GM18502 (cell line): ENCODE results near the gene AGPAT3.

ENCODE experiments used
- ATAC-seq: cut with Tn5 transposase; IDR thresholded peaks from one replicate; pipeline ENCODE4 v1.9.1; 2021; ENCODE audit warnings: mild to moderate bottlenecking; ENCODE audit not compliant: unreplicated experiment, poor library complexity

The AGPAT3 gene

DNA sequence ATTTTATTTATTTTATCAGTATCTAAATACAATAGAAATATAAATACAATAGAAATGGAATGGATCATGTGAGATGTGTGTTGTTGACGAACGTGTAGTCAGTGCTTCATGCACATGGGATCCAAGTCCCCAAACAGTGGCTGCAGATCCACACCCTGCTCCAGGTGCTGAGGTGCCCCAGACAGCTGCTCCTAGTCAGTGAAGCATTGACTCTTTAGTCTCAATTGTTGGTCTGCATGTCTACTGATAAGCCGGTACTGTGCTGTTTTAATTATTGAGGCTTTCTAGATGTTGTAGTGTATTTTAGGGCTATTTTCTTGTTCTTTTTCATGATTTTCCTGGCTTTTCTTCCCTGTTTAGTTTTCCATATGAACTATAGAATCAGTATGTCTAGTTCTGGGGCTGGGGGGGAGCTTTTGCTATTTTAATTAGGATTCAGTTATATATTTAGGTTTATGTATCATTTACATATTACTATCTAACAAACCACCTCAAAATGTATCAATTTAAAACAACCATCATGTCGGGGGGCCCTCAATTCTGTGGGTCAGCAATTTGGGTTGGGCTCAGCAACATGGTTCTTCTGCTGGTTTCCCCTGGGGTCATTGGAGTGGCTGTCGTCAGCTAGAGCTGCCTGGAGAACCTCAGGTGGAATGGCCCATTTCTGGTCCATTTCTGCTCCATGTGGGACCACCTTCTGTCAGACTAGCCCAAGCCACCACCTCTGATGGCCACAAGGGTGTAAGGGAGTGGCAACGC, 83.9 kb downstream of the AGPAT3 start:
- no peak for ATAC-seq

DNA sequence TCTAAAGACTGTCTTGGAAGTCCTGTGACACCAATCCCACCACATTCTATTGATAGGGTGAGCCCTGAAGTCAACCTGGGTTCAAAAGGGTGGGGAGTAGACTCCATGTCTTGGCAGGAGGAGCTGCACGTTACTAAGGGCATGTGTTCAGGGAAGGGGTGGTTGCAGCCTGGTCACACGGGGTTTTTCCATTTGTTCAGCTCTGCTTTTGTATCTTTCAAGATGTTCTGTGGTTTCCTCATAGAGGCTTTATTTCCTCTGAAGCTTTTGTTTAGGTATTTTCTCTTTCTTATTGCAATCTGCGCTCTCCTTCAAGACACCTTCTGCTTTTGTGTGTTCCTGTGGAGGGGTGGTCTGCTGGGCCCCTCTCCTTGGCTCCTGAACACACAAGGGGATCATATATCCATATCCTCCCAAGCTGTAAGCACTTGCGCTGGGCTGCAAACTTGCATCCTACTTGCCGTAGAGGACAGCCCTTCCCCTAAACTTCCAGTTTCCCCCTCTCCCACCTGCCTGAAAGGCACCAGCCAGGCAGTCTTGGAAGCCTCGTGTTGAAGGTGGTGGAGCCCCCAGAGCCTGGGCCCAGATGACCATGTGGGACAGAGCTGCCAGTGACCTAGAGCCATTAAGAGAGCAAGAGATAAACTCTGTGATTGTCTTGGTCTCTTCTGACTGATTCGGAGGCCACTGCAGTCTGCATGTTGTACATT, 84.6 kb downstream of the AGPAT3 start:
- ATAC-seq, result no peak

DNA sequence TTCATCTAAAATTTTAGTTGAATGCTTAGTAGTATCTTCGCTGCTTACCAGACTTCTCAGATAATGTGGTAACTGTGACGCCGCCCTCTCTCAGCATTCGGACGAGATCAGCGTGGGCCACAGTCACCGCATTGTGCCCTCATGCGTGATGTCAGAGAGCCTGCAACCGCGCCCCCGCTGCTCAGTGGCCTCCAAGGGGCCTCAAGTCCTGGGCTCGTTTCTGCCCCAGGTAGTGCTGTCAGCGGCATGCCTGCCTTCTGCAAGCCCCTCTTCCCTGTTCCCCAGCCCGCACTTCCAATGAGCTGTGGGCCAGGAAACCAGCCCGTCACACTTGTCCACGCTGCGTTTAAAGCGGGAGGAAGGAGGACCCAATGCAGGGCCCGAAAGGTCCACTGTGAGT, 85.5 kb downstream of the AGPAT3 start:
- ATAC-seq, result no peak

DNA sequence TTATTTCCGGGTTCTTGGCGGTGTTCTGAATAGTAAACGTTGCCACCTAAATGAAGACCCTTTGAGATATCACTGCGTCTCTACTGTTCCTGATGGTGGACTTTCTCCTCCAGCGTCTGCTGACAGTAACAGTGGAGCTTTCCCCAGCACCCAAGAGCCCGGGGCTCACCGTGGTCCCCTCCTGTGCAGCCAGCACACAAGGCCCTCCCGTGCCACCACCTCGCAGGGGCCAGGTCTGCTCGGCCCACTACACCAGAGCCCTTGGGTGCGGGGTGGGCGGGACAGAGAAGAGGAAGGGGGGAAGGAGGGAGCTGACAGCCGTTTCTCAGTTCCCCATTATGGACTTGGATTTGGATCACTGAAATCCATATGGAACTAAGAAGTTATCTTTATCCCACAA, 85.9 kb downstream of the AGPAT3 start:
- ATAC-seq, result no peak

DNA sequence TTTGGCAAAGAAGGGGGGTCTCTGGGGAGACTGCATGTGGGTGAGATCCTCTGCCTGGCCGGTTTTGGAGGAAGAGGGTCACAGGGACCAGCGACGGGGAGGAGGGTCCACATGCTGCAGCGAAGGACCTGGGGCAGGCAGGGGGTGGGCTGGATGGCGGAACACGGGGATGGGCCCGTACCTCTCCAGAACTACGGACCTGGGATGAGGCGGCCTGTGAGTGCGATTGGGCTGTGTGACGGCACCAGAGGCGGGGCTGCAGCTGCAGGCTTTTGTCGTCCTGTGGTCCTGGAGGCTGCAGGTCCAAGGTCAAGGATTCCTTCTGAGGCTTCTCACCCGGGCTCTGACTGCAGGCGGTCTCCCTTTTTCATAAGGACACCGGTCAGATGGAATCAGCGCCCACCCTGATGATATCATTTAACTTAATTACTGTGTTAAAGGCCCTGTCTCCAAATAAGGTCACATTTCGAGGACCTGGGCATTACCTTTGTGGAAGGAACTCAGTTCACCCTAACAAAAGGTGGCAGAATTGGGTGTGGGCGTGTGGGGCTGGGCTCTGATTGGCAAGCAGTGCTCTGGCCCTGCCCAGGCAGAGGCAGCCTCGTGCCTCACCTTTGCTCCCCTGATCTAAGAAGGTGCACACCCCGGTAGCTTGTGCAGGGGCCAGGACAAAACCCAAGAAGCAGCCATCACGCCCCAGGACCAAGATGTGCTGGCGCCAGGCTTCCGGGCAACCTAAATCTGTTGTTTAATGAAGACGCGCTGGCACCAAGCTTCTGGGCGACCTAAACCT, 87.1 kb downstream of the AGPAT3 start:
- no peak for ATAC-seq

DNA sequence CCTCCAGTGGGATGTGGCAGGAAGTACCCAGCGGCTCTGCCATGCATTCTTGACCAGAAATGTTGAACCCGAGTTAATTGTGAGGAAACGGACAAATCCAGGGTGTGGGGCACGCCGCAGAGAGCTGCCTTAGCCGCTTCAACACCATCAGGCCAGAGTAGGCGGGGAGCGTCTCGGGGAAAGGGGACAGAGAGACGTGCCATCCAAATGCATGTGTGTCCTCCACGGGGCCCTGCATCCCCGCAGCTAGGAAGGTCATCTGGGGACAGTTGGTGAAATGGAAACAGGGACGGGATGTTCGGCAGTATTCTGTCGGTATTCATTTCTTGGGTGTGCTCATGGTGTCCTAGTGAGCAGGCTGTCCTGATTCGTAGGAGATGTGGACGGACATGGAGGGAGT, 88.0 kb downstream of the AGPAT3 start:
- ATAC-seq, result no peak

DNA sequence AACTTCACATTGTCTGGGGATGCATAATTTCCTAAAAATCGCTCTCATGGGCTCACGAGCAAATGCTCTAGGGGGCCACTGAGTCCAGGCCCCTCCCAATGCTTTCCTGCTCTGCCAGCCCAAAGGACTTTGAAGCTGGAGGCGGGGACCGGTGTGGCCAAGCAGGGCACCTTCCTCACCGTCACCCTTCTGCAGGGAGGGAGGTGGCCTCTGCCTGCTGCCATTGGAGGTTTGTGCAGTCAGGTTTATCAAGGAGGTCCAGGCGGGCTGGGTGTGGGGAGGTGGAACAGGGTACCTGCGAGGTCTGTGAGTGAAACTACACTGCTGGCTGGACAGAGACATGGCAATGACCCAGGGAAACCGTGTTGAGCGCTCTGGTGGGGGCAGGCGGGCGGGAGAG, 89.0 kb downstream of the AGPAT3 start:
- no peak for ATAC-seq

DNA sequence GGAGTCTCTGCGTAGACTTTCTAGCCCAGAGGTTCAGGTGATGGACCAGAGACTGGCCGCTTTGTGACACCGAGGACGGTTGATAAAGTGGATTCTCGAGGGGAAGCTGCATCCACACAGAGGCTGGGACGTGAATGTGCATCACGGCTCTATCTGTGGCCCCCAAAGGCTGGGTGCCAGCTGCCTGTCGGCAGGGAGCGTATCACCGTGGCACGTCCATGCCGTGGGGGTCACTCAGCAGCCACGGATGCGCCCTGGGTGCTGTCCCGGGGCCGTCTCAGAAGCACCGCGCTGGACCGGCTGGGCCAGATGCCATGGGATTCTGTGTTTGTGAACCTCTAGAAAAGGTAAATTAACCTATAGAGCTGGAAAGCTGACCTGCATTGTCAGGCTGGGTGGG, 89.9 kb downstream of the AGPAT3 start:
- no peak for ATAC-seq

DNA sequence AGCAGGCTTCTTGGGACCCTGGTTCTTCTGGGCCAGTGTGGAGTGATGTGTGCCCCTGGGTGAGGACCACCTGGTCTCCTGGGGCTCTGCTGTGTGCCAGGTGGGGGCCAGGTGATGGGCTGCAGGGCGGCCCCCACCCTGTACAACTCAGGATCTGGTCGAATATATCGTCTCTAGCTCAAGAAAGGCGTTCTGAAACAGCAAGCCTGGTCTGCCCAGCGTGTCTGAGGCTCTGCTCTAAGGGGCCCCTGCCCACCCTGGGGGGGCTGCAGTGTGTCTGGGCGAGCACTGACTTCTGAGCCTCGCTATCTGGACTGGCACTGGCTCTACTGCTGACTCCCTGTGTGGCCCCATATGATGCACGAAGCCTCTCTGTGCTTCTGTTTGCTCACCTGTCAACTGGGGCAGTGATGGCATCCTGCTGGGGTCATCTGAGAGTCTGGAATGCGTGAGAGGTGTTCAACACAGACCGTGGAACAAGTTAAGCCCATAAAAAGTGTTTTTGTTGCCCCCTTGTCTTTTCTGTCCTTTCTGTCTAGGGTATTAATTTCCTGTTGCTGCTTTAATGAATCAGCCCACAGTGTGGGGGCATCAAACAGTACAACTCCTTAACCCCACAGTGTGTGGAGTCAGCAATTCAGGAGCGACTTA, 91.1 kb downstream of the AGPAT3 start:
- ATAC-seq, result no peak

DNA sequence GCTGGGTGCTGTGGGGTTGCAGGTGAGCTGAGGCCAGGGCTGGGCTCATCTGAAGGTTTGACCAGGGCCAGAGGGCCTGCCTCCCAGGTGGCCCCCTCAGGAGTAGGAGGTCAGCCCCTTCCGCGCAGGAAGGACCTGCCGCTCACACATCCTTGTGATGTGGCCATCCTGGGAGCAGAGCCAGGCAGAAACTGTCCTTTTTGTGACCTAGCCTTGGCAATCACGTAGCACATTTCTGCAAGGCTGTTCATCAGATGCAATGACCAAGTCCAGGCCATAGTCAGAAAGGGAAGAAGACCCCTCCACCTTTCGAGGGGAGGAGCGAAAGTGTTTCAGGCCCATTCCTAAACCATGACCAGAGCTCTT, 91.6 kb downstream of the AGPAT3 start:
- no peak for ATAC-seq

DNA sequence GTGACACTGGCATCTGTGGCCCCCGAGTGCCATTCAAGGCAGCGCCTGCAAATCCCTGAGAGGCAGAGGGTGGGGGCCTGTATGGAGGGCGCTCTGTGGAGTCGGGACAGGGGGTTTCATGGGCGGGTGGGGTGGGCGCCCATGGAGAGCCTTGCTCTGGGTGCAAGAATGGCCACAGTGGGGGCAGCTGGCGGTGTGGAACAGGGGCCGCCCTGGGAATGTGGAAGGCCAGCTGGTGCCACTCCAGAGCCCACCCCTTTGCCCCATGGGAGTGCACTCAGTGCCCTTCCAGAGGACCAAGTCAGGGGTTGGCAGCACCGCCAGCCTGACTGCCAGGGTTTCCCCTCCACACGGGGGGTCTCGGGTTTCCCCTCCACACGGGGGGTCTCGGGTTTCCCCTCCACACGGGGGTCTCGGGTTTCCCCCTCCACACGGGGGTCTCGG, 92.1 kb downstream of the AGPAT3 start:
- no peak for ATAC-seq

DNA sequence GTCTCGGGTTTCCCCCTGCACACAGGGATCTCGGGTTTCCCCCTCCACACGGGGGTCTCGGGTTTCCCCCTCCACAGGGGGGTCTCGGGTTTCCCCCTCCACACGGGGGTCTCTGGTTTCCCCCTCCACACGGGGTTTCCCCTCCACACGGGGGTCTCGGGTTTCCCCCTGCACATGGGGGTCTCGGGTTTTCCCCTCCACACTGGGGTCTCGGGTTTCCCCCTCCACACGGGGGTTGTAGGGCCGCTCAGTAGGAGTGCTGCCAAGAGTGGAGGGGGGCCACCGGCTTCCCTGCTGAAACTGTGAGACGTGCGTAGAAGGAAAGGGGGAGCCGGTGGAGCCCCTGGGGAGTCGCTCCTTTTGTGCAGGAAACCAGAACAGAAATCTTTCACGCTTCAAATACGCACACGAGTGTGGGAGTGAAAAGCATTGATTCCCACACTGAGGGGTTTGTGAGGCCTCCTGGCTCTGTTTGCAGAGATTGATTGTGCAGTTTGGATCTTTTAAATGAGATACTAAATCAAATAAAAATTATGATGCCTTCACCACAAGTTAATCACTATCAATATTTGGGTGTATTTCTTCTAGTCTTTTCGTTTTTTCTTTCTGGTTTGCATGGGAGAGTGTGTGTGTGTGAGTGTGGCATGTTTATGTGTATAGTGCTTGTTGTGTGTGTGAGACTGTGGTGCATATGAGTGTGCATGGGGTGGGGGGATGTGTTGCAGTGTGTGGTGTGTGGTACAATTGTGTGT, 92.8 kb downstream of the AGPAT3 start:
- ATAC-seq, result no peak

DNA sequence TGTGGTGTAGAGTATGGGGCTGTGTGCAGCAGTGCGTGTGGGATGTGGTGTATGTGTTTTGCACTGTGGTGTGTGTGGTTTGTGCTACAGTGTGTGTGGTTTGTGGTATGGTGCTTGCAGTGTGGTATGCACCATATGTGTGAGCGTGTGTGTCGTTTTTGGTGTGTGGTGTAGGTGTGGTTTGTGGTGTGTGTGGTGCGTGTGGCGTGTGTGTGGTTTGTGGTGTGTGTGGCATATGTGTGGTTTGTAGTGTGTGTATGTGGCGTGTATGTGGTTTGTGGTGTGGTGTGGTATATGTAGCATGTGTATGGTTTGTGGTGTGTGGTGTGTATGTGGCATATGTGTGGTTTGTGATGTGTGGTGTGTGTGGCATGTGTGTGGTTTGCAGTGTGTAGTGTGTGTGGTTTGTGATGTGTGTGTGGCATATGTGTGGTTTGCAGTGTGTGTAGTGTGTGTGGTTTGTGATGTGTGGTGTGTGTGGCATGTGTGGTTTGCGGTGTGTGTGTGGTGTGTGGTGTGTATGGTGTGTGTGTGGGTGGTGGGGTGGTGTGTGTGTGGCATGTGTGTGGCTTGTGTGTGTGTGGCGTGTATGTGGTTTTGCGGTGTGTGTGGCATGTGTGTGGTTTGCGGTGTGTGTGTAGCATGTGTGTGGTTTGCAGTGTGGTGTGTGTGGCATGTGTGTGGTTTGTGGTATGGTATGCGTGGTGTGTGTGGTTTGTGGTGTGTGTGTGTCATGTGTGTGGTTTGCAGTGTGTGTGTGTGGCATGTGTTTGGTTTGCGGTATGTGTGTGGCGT, 93.5 kb downstream of the AGPAT3 start:
- ATAC-seq, result no peak

DNA sequence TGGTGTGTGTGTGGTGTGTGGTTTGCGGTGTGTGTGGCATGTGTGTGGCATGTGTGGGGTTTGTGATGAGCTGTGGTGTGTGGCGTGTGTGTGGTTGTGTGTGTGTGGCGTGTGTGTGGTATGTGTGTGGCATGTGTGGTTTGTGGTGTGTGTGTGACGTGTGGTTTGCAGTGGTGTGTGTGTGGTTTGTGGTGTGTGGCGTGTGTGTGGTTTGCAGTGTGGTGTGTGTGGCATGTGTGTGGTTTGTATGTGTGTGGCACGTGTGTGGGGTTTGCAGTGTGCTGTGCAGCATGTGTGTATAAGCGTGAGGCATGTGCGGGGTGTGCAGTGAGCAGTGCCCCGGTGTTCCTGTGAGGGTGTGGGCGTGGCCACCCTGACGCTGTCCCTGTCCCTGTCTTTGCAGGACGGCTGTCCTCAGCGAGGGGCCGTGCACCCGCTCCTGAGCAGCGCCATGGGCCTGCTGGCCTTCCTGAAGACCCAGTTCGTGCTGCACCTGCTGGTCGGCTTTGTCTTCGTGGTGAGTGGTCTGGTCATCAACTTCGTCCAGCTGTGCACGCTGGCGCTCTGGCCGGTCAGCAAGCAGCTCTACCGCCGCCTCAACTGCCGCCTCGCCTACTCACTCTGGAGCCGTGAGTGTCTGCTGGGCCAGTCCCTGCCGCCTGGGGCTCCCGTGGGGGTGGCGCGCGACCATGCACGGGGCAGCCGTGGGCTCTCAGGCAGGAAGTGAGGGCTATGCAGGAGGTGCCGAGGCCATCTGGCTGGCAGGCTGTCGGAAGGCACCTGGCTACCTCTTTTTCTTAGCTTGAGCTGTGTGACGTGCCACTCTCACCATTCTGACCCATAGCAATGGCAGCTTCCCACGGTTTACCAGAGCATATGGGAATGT, 94.5 kb downstream of the AGPAT3 start:
- ATAC-seq, result no peak

DNA sequence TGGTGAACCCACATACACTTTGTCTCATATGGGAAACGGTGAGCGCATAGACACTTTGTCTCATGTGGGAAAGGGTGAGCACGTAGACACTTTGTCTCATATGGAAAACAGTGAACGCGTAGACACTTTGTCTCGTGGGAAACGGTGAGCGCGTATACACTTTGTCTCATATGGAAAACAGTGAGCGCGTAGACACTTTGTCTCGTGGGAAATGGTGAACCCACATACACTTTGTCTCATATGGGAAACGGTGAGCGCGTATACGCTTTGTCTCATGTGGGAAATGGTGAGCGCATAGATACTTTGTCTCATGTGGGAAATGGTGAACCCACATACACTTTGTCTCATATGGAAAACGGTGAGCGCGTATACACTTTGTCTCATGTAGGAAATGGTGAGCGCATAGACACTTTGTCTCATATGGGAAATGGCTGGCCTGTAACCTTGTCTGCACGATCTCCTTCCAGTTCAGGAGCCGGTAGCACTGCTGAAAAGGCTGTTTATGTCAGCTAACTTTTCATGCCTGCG, 96.4 kb downstream of the AGPAT3 start:
- no peak for ATAC-seq

DNA sequence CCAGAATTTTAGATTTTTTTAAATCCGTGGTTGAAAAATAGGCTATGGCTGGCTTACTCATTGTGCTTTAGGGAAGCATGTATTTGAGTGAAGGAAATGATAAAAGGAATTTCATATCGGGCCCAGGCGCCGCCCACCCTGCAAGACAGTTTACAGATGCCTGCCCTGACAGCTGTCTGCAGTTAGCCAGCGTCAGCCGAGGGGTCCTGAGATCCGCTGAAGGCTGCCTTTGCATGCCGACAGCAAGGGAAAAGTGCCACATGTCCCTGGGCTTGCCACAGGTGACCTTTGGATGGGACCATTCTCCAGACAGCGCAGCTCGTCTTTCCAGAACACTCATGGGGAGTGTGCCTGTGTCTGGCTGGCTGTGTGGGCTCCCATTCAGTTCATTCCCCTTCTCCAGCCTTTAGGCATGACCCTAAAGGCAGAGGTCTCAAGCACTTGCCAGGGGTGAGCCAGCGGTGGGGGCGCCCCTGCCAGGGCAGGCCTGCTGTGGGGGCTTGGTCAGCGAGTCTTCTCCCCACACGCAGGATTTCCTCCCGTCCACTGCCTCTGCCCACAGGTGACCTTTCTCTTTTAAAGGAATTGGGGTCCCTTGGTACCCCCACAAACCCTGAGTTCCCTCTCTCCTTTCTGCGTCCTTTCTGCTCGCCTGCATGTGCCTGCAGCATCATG, 101.0 kb downstream of the AGPAT3 start:
- ATAC-seq, result no peak

DNA sequence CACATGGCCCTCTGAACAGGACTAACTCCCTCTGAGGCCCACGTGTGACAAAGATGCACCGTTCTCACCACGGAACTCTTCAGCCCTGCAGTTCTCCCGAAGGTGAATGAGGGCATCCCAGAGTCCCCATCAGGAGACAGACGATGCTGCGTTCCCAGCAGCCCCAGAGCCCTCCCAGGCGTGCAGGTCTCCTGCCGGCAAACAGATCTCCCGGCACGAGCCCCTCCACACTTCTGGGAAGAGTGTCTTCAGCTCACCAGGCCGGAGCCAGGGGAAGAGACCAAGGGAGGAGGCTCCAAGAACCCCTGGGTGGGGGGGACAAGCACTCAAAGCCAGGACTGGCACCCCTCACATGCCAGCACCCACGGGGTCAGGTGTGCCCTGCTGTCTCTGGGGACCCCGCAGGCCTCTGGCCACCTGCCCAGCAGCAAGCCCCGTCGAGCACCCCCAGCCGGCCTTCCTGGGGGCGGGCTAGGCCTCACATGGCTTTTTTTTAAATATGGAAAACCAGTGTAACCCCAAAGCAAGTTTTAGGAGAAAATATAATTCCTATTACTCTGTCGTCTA, 102.0 kb downstream of the AGPAT3 start:
- no peak for ATAC-seq
